Glutamatergic neuron (in vitro differentiated cells): Measurements from ENCODE around the gene HYI. TPM values are rescaled to one million over a fixed set of nuclear protein-coding genes. Genes with fewer than 3 reads are reported as not detected.

Experiments used
- DNase-seq: peaks from one replicate; pipeline ENCODE4 v3.0.0; 2022
- H3K27ac Mint-ChIP-seq: one replicate; pipeline ENCODE4 v1.8.0; 2020; ENCODE audit warnings: mild to moderate bottlenecking, mixed read lengths, inconsistent platforms; ENCODE audit not compliant: unreplicated experiment
- H3K27me3 Mint-ChIP-seq: one replicate; pipeline ENCODE4 v1.8.0; 2020; ENCODE audit warnings: mild to moderate bottlenecking, moderate library complexity, mixed read lengths, inconsistent platforms; ENCODE audit not compliant: unreplicated experiment
- H3K36me3 Mint-ChIP-seq: one replicate; pipeline ENCODE4 v1.8.0; 2020; ENCODE audit warnings: mild to moderate bottlenecking, mixed read lengths, inconsistent platforms; ENCODE audit not compliant: unreplicated experiment
- H3K4me1 Mint-ChIP-seq: one replicate; pipeline ENCODE4 v1.8.0; 2020; ENCODE audit warnings: mild to moderate bottlenecking, low read depth, mixed read lengths, inconsistent platforms; ENCODE audit not compliant: unreplicated experiment
- H3K4me3 Mint-ChIP-seq: one replicate; pipeline ENCODE4 v1.8.0; 2020; ENCODE audit warnings: mild to moderate bottlenecking, mixed read lengths, inconsistent platforms; ENCODE audit not compliant: unreplicated experiment
- H3K9me3 Mint-ChIP-seq: one replicate; pipeline ENCODE4 v1.8.0; 2020; ENCODE audit warnings: mild to moderate bottlenecking, moderate library complexity, mixed read lengths, inconsistent platforms; ENCODE audit not compliant: unreplicated experiment
- CTCF ChIP-seq: fragments of 200-600 bp; sonication (generic); IDR thresholded peaks from one replicate; pipeline ENCODE4 v1.5.0; 2021; ENCODE audit not compliant: partially characterized antibody, unreplicated experiment
- total RNA-seq: library from RNA; stranded (reverse); fragmentation: NEBNext Ultra II Directional; extraction: Animal tissue kit (Norgen Biotek cat#: 25700); gene quantifications from one replicate; pipeline ENCODE4 v1.2.1, GENCODE V29; 2021; ENCODE audit not compliant: unreplicated experiment

HYI gene
- total RNA-seq, 1 donor from 2014 or later = 18.7 TPM

- Mint-ChIP-seq H3K27ac (no peak overlapping the region), H3K9me3 (no peaks in the 10 kb centered on the region), H3K27me3 (no peaks in the 10 kb centered on the region), H3K4me3 (no peak overlapping the region), H3K4me1 (no peaks in the 10 kb centered on the region), H3K36me3 (no peaks in the 10 kb centered on the region)
- TF ChIP-seq CTCF = no peak
- no peak for DNase-seq
Measured at GRCh38 chr1:43423672-43424550, 29.8 kb downstream of the HYI start.

GRCh38 chr1:43422995-43423671 is 30.6 kb downstream of the HYI start:
- no peak overlapping the region for H3K27ac Mint-ChIP-seq
- H3K4me1 Mint-ChIP-seq = no peaks in the 10 kb centered on the region
- no peak for DNase-seq
- no peaks in the 10 kb centered on the region for H3K27me3 Mint-ChIP-seq
- no peak for TF ChIP-seq CTCF
- H3K4me3 Mint-ChIP-seq = no peak overlapping the region
- H3K36me3 Mint-ChIP-seq = no peaks in the 10 kb centered on the region
- H3K9me3 Mint-ChIP-seq = no peaks in the 10 kb centered on the region

GRCh38 chr1:43421976-43422750 is 31.6 kb downstream of the HYI start:
- no peaks in the 10 kb centered on the region for H3K4me1 Mint-ChIP-seq
- no peak for TF ChIP-seq CTCF
- no peak overlapping the region for H3K4me3 Mint-ChIP-seq
- H3K27ac Mint-ChIP-seq = no peak overlapping the region
- no peaks in the 10 kb centered on the region for H3K27me3 Mint-ChIP-seq
- no peaks in the 10 kb centered on the region for H3K9me3 Mint-ChIP-seq
- no peak for DNase-seq
- H3K36me3 Mint-ChIP-seq = no peaks in the 10 kb centered on the region

GRCh38 chr1:43421396-43421795 is 32.3 kb downstream of the HYI start:
- no peaks in the 10 kb centered on the region for H3K27me3 Mint-ChIP-seq
- H3K36me3 Mint-ChIP-seq = no peaks in the 10 kb centered on the region
- H3K9me3 Mint-ChIP-seq = no peaks in the 10 kb centered on the region
- no peaks in the 10 kb centered on the region for H3K4me1 Mint-ChIP-seq
- no peak overlapping the region for H3K27ac Mint-ChIP-seq
- no peak overlapping the region for H3K4me3 Mint-ChIP-seq
- no peak for DNase-seq
- no peak for TF ChIP-seq CTCF
